IMR-90 (cell line): Measurements from ENCODE around the gene MMRN1. TPM values are rescaled to one million over a fixed set of nuclear protein-coding genes. Genes with fewer than 3 reads are reported as not detected.

Experiments used
- ATAC-seq: fragments of 200-7000 bp; cut with Tn5 transposase; 2 replicates; pipeline ENCODE4 v1.9.1; 2020; ENCODE audit warnings: low read depth, mild to moderate bottlenecking, moderate library complexity
- BruUV-seq: library from RNA; stranded (reverse); fragments of 400-500 nt; replicated peaks from 2 replicates; lab custom pipeline; 2021; lab: Mats Ljungman, UMichigan
- CTCF ChIA-PET: fragments of 300-600 bp; formaldehyde crosslinking; extraction: SDS; loops from one replicate; lab custom pipeline; 2021; ENCODE audit warnings: antibody characterized with exemption; lab: Yijun Ruan, JAX
- POLR2A ChIA-PET: fragments of 300-600 bp; sonication (Branson Sonifier 250); formaldehyde crosslinking; loops from one replicate; lab custom pipeline; 2022; ENCODE audit warnings: antibody characterized with exemption; ENCODE audit not compliant: unreplicated experiment; lab: Charles Lee
- DNase-seq: peaks from one replicate; pipeline ENCODE4 v3.0.0; 2013
- H2AFZ ChIP-seq: replicated peaks from 2 replicates; pipeline ENCODE3; 2013; ENCODE audit warnings: low read length, mild to moderate bottlenecking; ENCODE audit not compliant: poor library complexity
- H2AK5ac ChIP-seq: 2 replicates; pipeline ENCODE4 v1.6.1; 2013; ENCODE audit warnings: low read depth, low read length, inconsistent platforms
- H2AK9ac ChIP-seq: replicated peaks from 2 replicates; pipeline ENCODE3; 2013; ENCODE audit warnings: mild to moderate bottlenecking, low read depth, low read length, moderate library complexity; ENCODE audit not compliant: poor library complexity
- H2BK120ac ChIP-seq: 2 replicates; pipeline ENCODE4 v1.6.1; 2013; ENCODE audit warnings: low read depth, low read length, inconsistent platforms
- H2BK15ac ChIP-seq: 3 replicates; pipeline ENCODE4 v1.6.1; 2013; ENCODE audit warnings: low read depth, low read length, inconsistent platforms
- H2BK20ac ChIP-seq: 2 replicates; pipeline ENCODE4 v1.6.1; 2013; ENCODE audit warnings: low read depth, mild to moderate bottlenecking, inconsistent platforms, low read length, moderate library complexity
- H2BK5ac ChIP-seq: 2 replicates; pipeline ENCODE4 v1.6.1; 2013; ENCODE audit warnings: mild to moderate bottlenecking, low read depth, low read length, inconsistent platforms; ENCODE audit not compliant: poor library complexity, severe bottlenecking
- H3K14ac ChIP-seq: replicated peaks from 2 replicates; pipeline ENCODE4 v1.6.1; 2013; ENCODE audit warnings: low read depth, low read length, inconsistent platforms
- H3K18ac ChIP-seq: 2 replicates; pipeline ENCODE4 v1.6.1; 2013; ENCODE audit warnings: low read depth, low read length, control low read depth
- H3K23ac ChIP-seq: 2 replicates; pipeline ENCODE4 v1.6.1; 2013; ENCODE audit warnings: low read depth, low read length, inconsistent platforms
- H3K27ac ChIP-seq: 2 replicates; pipeline ENCODE4 v1.5.1; 2013; ENCODE audit warnings: mild to moderate bottlenecking, control low read depth, low read length; ENCODE audit not compliant: insufficient read depth
- H3K27me3 ChIP-seq: 2 replicates; pipeline ENCODE4 v1.6.1; 2013; ENCODE audit warnings: low read length; ENCODE audit not compliant: control insufficient read depth, insufficient read depth
- H3K36me3 ChIP-seq: 2 replicates; pipeline ENCODE4 v1.6.1; 2013; ENCODE audit warnings: low read length, mixed read lengths; ENCODE audit not compliant: control insufficient read depth, insufficient read depth
- H3K4ac ChIP-seq: 2 replicates; pipeline ENCODE4 v1.6.1; 2013; ENCODE audit warnings: low read depth, low read length, inconsistent platforms
- H3K4me1 ChIP-seq: 2 replicates; pipeline ENCODE4 v1.6.1; 2013; ENCODE audit warnings: low read length, mixed read lengths; ENCODE audit not compliant: control insufficient read depth, insufficient read depth
- H3K4me2 ChIP-seq: 2 replicates; pipeline ENCODE4 v1.6.1; 2013; ENCODE audit warnings: low read depth, mild to moderate bottlenecking, control low read depth, low read length, moderate library complexity
- H3K4me3 ChIP-seq: 2 replicates; pipeline ENCODE4 v1.5.1; 2013; ENCODE audit warnings: low read depth, mild to moderate bottlenecking, control low read depth, low read length, moderate library complexity; ENCODE audit not compliant: insufficient read depth
- H3K56ac ChIP-seq: 2 replicates; pipeline ENCODE4 v1.6.1; 2013; ENCODE audit warnings: low read length, inconsistent platforms; ENCODE audit not compliant: insufficient read depth; ENCODE audit errors: extremely low read depth
- H3K79me1 ChIP-seq, 2 experiments: 2 replicates each; pipeline ENCODE4 v1.6.1; 2013; ENCODE audit warnings: low read length in 2 of 2, inconsistent platforms in 1 of 2, low read depth in 1 of 2
- H3K9ac ChIP-seq: 2 replicates; pipeline ENCODE4 v1.6.1; 2013; ENCODE audit warnings: low read depth, low read length, control low read depth
- H3K9me1 ChIP-seq: 2 replicates; pipeline ENCODE4 v1.6.1; 2013; ENCODE audit warnings: low read length, inconsistent platforms; ENCODE audit not compliant: insufficient read depth
- H3K9me3 ChIP-seq: 2 replicates; pipeline ENCODE4 v1.6.1; 2013; ENCODE audit warnings: low read length; ENCODE audit not compliant: control insufficient read depth, insufficient read depth
- H4K20me1 ChIP-seq: 2 replicates; pipeline ENCODE4 v1.6.1; 2013; ENCODE audit warnings: low read length, inconsistent platforms; ENCODE audit not compliant: insufficient read depth
- H4K5ac ChIP-seq: 2 replicates; pipeline ENCODE4 v1.6.1; 2013; ENCODE audit warnings: mild to moderate bottlenecking, low read depth, low read length, control low read depth
- H4K8ac ChIP-seq, 2 experiments: 2 replicates each; pipeline ENCODE4 v1.6.1; 2013; ENCODE audit warnings: low read depth in 2 of 2, low read length in 2 of 2, control low read depth in 1 of 2, inconsistent platforms in 1 of 2
- H4K91ac ChIP-seq: 2 replicates; pipeline ENCODE4 v1.6.1; 2013; ENCODE audit warnings: low read depth, low read length, inconsistent platforms; ENCODE audit not compliant: insufficient read depth
- BHLHE40 ChIP-seq: fragments of 150-350 bp; IDR thresholded peaks from 2 replicates; pipeline ENCODE4 v1.6.1; 2016; ENCODE audit warnings: mild to moderate bottlenecking, low read depth, low read length
- CEBPB ChIP-seq: IDR thresholded peaks from 2 replicates; pipeline ENCODE4 v1.6.1; 2012; ENCODE audit warnings: low read depth, low read length, improper control_type of control experiment
- CHD1 ChIP-seq: IDR thresholded peaks from 2 replicates; pipeline ENCODE4 v1.6.1; 2012; ENCODE audit warnings: low read depth, low read length, improper control_type of control experiment
- CTCF ChIP-seq: conservative IDR thresholded peaks from 2 replicates; pipeline ENCODE4 v1.5.1; 2012; ENCODE audit warnings: mild to moderate bottlenecking, low read depth, low read length, improper control_type of control experiment
- ELK1 ChIP-seq: fragments of 150-350 bp; IDR thresholded peaks from 2 replicates; pipeline ENCODE4 v1.6.1; 2016; ENCODE audit warnings: low read depth, mild to moderate bottlenecking, low read length, moderate library complexity, borderline replicate concordance
- FOS ChIP-seq: fragments of 150-350 bp; IDR thresholded peaks from 2 replicates; pipeline ENCODE4 v1.6.1; 2016; ENCODE audit warnings: low read depth, low read length
- MAFK ChIP-seq: IDR thresholded peaks from 2 replicates; pipeline ENCODE4 v1.6.1; 2012; ENCODE audit warnings: low read depth, low read length, improper control_type of control experiment
- MAZ ChIP-seq: IDR thresholded peaks from 2 replicates; pipeline ENCODE4 v1.6.1; 2012; ENCODE audit warnings: low read depth, mild to moderate bottlenecking, low read length, improper control_type of control experiment, moderate library complexity, borderline replicate concordance
- MXI1 ChIP-seq: IDR thresholded peaks from 2 replicates; pipeline ENCODE4 v1.6.1; 2012; ENCODE audit warnings: low read depth, mild to moderate bottlenecking, low read length, moderate library complexity, borderline replicate concordance
- NFE2L2 ChIP-seq: fragments of 150-350 bp; IDR thresholded peaks from 2 replicates; pipeline ENCODE4 v1.6.1; 2016; ENCODE audit warnings: low read depth, mild to moderate bottlenecking, low read length
- POLR2A ChIP-seq: IDR thresholded peaks from 2 replicates; pipeline ENCODE4 v1.6.1; 2012; ENCODE audit warnings: mild to moderate bottlenecking, low read depth, low read length
- RAD21 ChIP-seq: IDR thresholded peaks from 2 replicates; pipeline ENCODE4 v1.6.1; 2012; ENCODE audit warnings: low read length, improper control_type of control experiment
- RCOR1 ChIP-seq: IDR thresholded peaks from 2 replicates; pipeline ENCODE4 v1.6.1; 2012; ENCODE audit warnings: mild to moderate bottlenecking, low read length, improper control_type of control experiment; ENCODE audit not compliant: insufficient replicate concordance
- RFX5 ChIP-seq: IDR thresholded peaks from 2 replicates; pipeline ENCODE4 v1.8.0; 2012; ENCODE audit warnings: low read depth, mild to moderate bottlenecking, low read length, moderate library complexity
- SMC3 ChIP-seq: fragments of 150-350 bp; IDR thresholded peaks from 2 replicates; pipeline ENCODE4 v1.6.1; 2016; ENCODE audit warnings: low read depth, mild to moderate bottlenecking, antibody characterized with exemption, low read length, moderate library complexity
- USF2 ChIP-seq: fragments of 150-350 bp; IDR thresholded peaks from 2 replicates; pipeline ENCODE4 v1.6.1; 2017; ENCODE audit warnings: mild to moderate bottlenecking, antibody characterized with exemption, low read length, low read depth
- WGBS, 2 experiments: methylation state at CpG; one replicate each; pipeline versions ENCODE4 v1.1.5 to v1.1.7; 2013; ENCODE audit warnings: missing lambda C conversion rate in 2 of 2; ENCODE audit not compliant: insufficient read length in 1 of 2; ENCODE audit errors: extremely low coverage in 2 of 2; 5-methylcytosine and 5-hydroxymethylcytosine counted together
- dilution Hi-C: fragments of 300-500 bp; cut with HindIII; formaldehyde crosslinking; loops from one replicate; pipeline ENCODE4 v1.14.3; 2018; ENCODE audit warnings: low sequenced_read_pairs; ENCODE audit not compliant: unreplicated experiment
- in situ Hi-C: fragments of 300-500 bp; cut with MboI; formaldehyde crosslinking; loops from 3 replicates; pipeline ENCODE4 v1.14.3; 2019; ENCODE audit warnings: low sequenced_read_pairs, inconsistent platforms, mixed read lengths
- intact Hi-C: fragments of 100-400 bp; cut with micrococcal nuclease; formaldehyde crosslinking; loops from 2 replicates; pipeline ENCODE4 v1.10.0; 2022
- polyA plus RNA-seq, 3 experiments: library from polyadenylated mRNA; depleted of rRNA; stranded (reverse); fragments of >200 nt; gene quantifications; 2 replicates each; pipeline ENCODE4 v1.2.3, GENCODE V29; 2012; ENCODE audit warnings: low replicate concordance in 1 of 3
- total RNA-seq: library from RNA; depleted of rRNA; stranded (reverse); fragments of >200 nt; gene quantifications from 2 replicates; pipeline ENCODE4 v1.2.3, GENCODE V29; 2012

Gene MMRN1
- total and polyA plus RNA-seq, 2 of the 4 experiments (the other 2 are of a cell fraction) = not detected

- Histone ChIP-seq H4K20me1 (no peaks in the 10 kb centered on the region), H4K91ac (no peak overlapping the region), H4K5ac (no peak overlapping the region), H3K4me3 (no peak overlapping the region), H3K56ac (no peak overlapping the region), H3K9me3 (no peaks in the 10 kb centered on the region), H3K9me1 (no peaks in the 10 kb centered on the region), H3K9ac (no peak overlapping the region), H3K4ac (no peak overlapping the region), H2AK5ac (no peak overlapping the region), H2BK5ac (no peak overlapping the region), H3K4me1 (no peaks in the 10 kb centered on the region), H2BK15ac (no peak overlapping the region), H3K27ac (no peak overlapping the region), H3K4me2 (no peak overlapping the region), H3K23ac (no peak overlapping the region), H3K27me3 (no peaks in the 10 kb centered on the region; the same call in 1 of the 2 replicates), H2AK9ac (no peak overlapping the region), H3K14ac (no peak overlapping the region), H2AFZ (no peak overlapping the region), H2BK20ac (no peak overlapping the region), H3K18ac (no peak overlapping the region), H2BK120ac (no peak overlapping the region), H4K8ac (no peak overlapping the region), H3K36me3 (no peaks in the 10 kb centered on the region), H3K79me1 (no peaks in the 10 kb centered on the region)
- TF ChIP-seq POLR2A (no peak), RFX5 (no peak), USF2 (no peak), RCOR1 (no peak), RAD21 (no peak), FOS (no peak), ELK1 (no peak), MAFK (no peak), MXI1 (no peak), BHLHE40 (no peak), NFE2L2 (no peak), MAZ (no peak), SMC3 (no peak), CHD1 (no peak), CTCF (no peak), CEBPB (no peak)
- ATAC-seq (no peak), DNase-seq (no peak)
- in situ Hi-C loops = no loop called here
- WGBS, 2 experiments = no CpG with 5 or more reads among the region's 1 CpG
- POLR2A ChIA-PET = no interaction called here
- BruUV-seq = no TSS peak
- intact Hi-C loops = no loop called here
- CTCF ChIA-PET = no interaction called here
- dilution Hi-C loops = no loop called here
Observed at GRCh38 chr4:89847571-89848325, 46.9 kb upstream of the MMRN1 start.
